Small intestine (tissue), 7 donors: ENCODE results near the gene AUNIP. TPM values are rescaled to one million over a fixed set of nuclear protein-coding genes. Genes with fewer than 3 reads are reported as not detected.

Source experiments
- DNase-seq, 2 donors: peaks; one replicate each; pipeline versions ENCODE4 v3.0.0 to v3.0.0-alpha.2; 2013
- FAIRE-seq: peaks from 2 replicates; lab custom pipeline; 2012; peaks lifted over from hg19 to GRCh38; lab: Jason Lieb, UNC
- H3K27ac ChIP-seq, 3 donors: one replicate each; pipeline ENCODE4 v1.5.1; 2013; ENCODE audit warnings: low read length in 2 of 3, mild to moderate bottlenecking in 2 of 3, control low read depth in 1 of 3, inconsistent platforms in 1 of 3, low read depth in 1 of 3, moderate library complexity in 1 of 3
- H3K27me3 ChIP-seq, 3 donors: one replicate each; pipeline ENCODE4 v1.6.1; 2013; ENCODE audit warnings: low read length in 3 of 3, inconsistent platforms in 1 of 3; ENCODE audit not compliant: control insufficient read depth in 3 of 3, insufficient read depth in 3 of 3
- H3K36me3 ChIP-seq, 3 donors: one replicate each; pipeline ENCODE4 v1.6.1; 2013; ENCODE audit warnings: low read length in 3 of 3, inconsistent platforms in 1 of 3, low read depth in 1 of 3, mild to moderate bottlenecking in 1 of 3, moderate library complexity in 1 of 3; ENCODE audit not compliant: control insufficient read depth in 3 of 3, insufficient read depth in 2 of 3
- H3K4me1 ChIP-seq, 3 donors: one replicate each; pipeline ENCODE4 v1.6.1; 2013; ENCODE audit warnings: low read length in 2 of 3, inconsistent platforms in 1 of 3, low read depth in 1 of 3, mild to moderate bottlenecking in 1 of 3, moderate library complexity in 1 of 3; ENCODE audit not compliant: control insufficient read depth in 3 of 3, insufficient read depth in 2 of 3
- H3K4me3 ChIP-seq, 3 donors: one replicate each; pipeline ENCODE4 v1.5.1; 2013; ENCODE audit warnings: low read length in 3 of 3, control low read depth in 1 of 3, inconsistent platforms in 1 of 3, low read depth in 1 of 3, mild to moderate bottlenecking in 1 of 3, moderate library complexity in 1 of 3
- H3K9me3 ChIP-seq, 2 donors: one replicate each; pipeline ENCODE4 v1.6.1; 2013; ENCODE audit warnings: low read depth in 1 of 2, low read length in 1 of 2; ENCODE audit not compliant: control insufficient read depth in 2 of 2, insufficient read depth in 1 of 2
- WGBS, 3 donors: extraction: QIAGEN DNeasy Blood & Tissue Kit; methylation state at CpG; one replicate each; pipeline ENCODE4 v1.1.7; 2013; 5-methylcytosine and 5-hydroxymethylcytosine counted together
- polyA plus RNA-seq, 4 donors: library from polyadenylated mRNA; stranded (reverse) in 3 of 4; unstranded in 1 of 4; fragments of 200-250 nt in 3 of 4; fragments of 120-200 nt in 1 of 4; gene quantifications; one replicate each; pipeline versions ENCODE4 v1.2.1 to v1.2.3, GENCODE V29; 2013
- donor health status: healthy with polysubstance abuse.
- donor health status: control.
- donor health status: control.
- donor health status: Bipolar disorder and iron deficiency.
- donor health status: healthy.

The AUNIP gene
- polyA plus RNA-seq, 4 donors = 0.67 to 3.2 (median 1.9) TPM; not detected in 1

- Histone ChIP-seq H3K9me3 (no peaks in the 10 kb centered on the region), H3K4me3 (no peak overlapping the region), H3K27me3 (no peaks in the 10 kb centered on the region), H3K27ac (no peak overlapping the region), H3K4me1 (peaks cover 0 to 38% (median 3%) of the 10 kb centered on the region in 3 donors), H3K36me3 (peaks cover 0 to 50% (median 2%) of the 10 kb centered on the region in 3 donors)
- DNase-seq = peak; percentile 86 to 96
- 15 to 17% (median 15%) methylated on average over 12 of the region's 12 CpGs for WGBS, 3 donors
- FAIRE-seq = no peak
Measured at GRCh38 chr1:25895365-25895990, 36.2 kb upstream of the AUNIP start.

GRCh38 chr1:25893116-25893515, 33.9 kb upstream of the AUNIP start:
- FAIRE-seq (no peak), DNase-seq (peak in 1 of 2 donors; percentile 50)
- peaks cover 0 to 37% (median 0%) of the 10 kb centered on the region in 3 donors for H3K36me3 ChIP-seq
- no peaks in the 10 kb centered on the region for H3K27me3 ChIP-seq
- no peaks in the 10 kb centered on the region for H3K9me3 ChIP-seq
- no peak overlapping the region for H3K4me3 ChIP-seq
- H3K4me1 ChIP-seq = peaks cover 0 to 60% (median 13%) of the 10 kb centered on the region in 3 donors
- 12 to 42% (median 30%) methylated on average over 4 of the region's 4 CpGs for WGBS, 3 donors
- peak overlapping the region; percentile 15 to 80 (median 19) for H3K27ac ChIP-seq

- no peaks in the 10 kb centered on the region for H3K9me3 ChIP-seq
- H3K4me1 ChIP-seq = peaks cover 0 to 71% (median 13%) of the 10 kb centered on the region in 3 donors
- 64 to 76% (median 75%) methylated on average over 5 of the region's 5 CpGs for WGBS, 3 donors
- H3K36me3 ChIP-seq = peaks cover 0 to 27% (median 0%) of the 10 kb centered on the region in 3 donors
- H3K4me3 ChIP-seq = no peak overlapping the region
- DNase-seq = no peak
- FAIRE-seq = no peak
- peak overlapping the region; percentile 11 to 43 (median 38) for H3K27ac ChIP-seq
- no peaks in the 10 kb centered on the region for H3K27me3 ChIP-seq
Measured at GRCh38 chr1:25891606-25892005, 32.3 kb upstream of the AUNIP start.

- H3K4me3 ChIP-seq = no peak overlapping the region
- FAIRE-seq (no peak), DNase-seq (peak; percentile 88 to 96)
- H3K9me3 ChIP-seq = no peaks in the 10 kb centered on the region
- H3K4me1 ChIP-seq = peaks cover 0 to 78% (median 12%) of the 10 kb centered on the region in 3 donors
- H3K27me3 ChIP-seq = no peaks in the 10 kb centered on the region
- peaks cover 0 to 18% (median 0%) of the 10 kb centered on the region in 3 donors for H3K36me3 ChIP-seq
- 28 to 64% (median 39%) methylated on average over 10 of the region's 10 CpGs for WGBS, 3 donors
- peak overlapping the region; percentile 91 to 93 (median 93) for H3K27ac ChIP-seq
Measured at GRCh38 chr1:25890239-25891034, 31.2 kb upstream of the AUNIP start.

GRCh38 chr1:25889470-25889869, 30.2 kb upstream of the AUNIP start:
- no peak for DNase-seq
- Histone ChIP-seq H3K27ac (peak overlapping the region; percentile 91 to 93 (median 93)), H3K4me1 (peaks cover 0 to 78% (median 16%) of the 10 kb centered on the region in 3 donors), H3K27me3 (no peaks in the 10 kb centered on the region), H3K36me3 (peaks cover 0 to 20% (median 0%) of the 10 kb centered on the region in 3 donors), H3K9me3 (no peaks in the 10 kb centered on the region), H3K4me3 (no peak overlapping the region)
- no peak for FAIRE-seq
- WGBS, 3 donors = 66 to 73% (median 66%) methylated on average over 3 of the region's 3 CpGs

GRCh38 chr1:25888426-25888987, 29.2 kb upstream of the AUNIP start:
- 77 to 91% (median 90%) methylated on average over 7 of the region's 7 CpGs for WGBS, 3 donors
- H3K9me3 ChIP-seq = no peaks in the 10 kb centered on the region
- peak overlapping the region in 1 of 3 donors; percentile 93 for H3K27ac ChIP-seq
- peaks cover 0 to 10% (median 0%) of the 10 kb centered on the region in 3 donors for H3K36me3 ChIP-seq
- no peak for FAIRE-seq
- H3K4me1 ChIP-seq = peaks cover 0 to 82% (median 16%) of the 10 kb centered on the region in 3 donors
- H3K27me3 ChIP-seq = no peaks in the 10 kb centered on the region
- H3K4me3 ChIP-seq = no peak overlapping the region
- no peak for DNase-seq

GRCh38 chr1:25885602-25886001, 26.3 kb upstream of the AUNIP start:
- FAIRE-seq (no peak), DNase-seq (peak; percentile 74 to 88)
- Histone ChIP-seq H3K4me3 (no peak overlapping the region), H3K9me3 (no peaks in the 10 kb centered on the region), H3K27ac (peak overlapping the region in 2 of 3 donors; percentile 54 to 79), H3K36me3 (peaks cover 0 to 8% (median 0%) of the 10 kb centered on the region in 3 donors), H3K4me1 (peaks cover 0 to 57% (median 16%) of the 10 kb centered on the region in 3 donors), H3K27me3 (no peaks in the 10 kb centered on the region)
- WGBS, 3 donors = 17 to 55% (median 19%) methylated on average over 1 of the region's 1 CpG

GRCh38 chr1:25881266-25881665, 22.0 kb upstream of the AUNIP start:
- H3K9me3 ChIP-seq = no peaks in the 10 kb centered on the region
- 90 to 94% (median 93%) methylated on average over 11 of the region's 11 CpGs for WGBS, 3 donors
- no peak overlapping the region for H3K27ac ChIP-seq
- FAIRE-seq (no peak), DNase-seq (no peak)
- H3K4me3 ChIP-seq = no peak overlapping the region
- peaks cover 0 to 39% (median 13%) of the 10 kb centered on the region in 3 donors for H3K4me1 ChIP-seq
- peaks cover 0 to 4% (median 0%) of the 10 kb centered on the region in 3 donors for H3K36me3 ChIP-seq
- H3K27me3 ChIP-seq = no peaks in the 10 kb centered on the region
